Activated CD4-positive, alpha-beta T cell treated with anti-CD3 and anti-CD28 coated beads for 36 hours (primary cell): ENCODE data around the gene CREM. TPM values are rescaled to one million over a fixed set of nuclear protein-coding genes. Genes with fewer than 3 reads are reported as not detected.
A peak's percentile ranks its signal among the peaks of the same experiment; 100 is the strongest.

ENCODE experiments used
- microRNA-seq: library from miRNA; unstranded; fragments of <30 nt; microRNA quantifications from one replicate; pipeline ENCODE4 v1.2.0, GENCODE V29; 2021; ENCODE audit warnings: borderline replicate concordance
- total RNA-seq, 2 experiments: library from RNA; stranded (reverse); gene quantifications; one replicate each; pipeline ENCODE4 v1.2.3, GENCODE V29; 2021

The CREM gene
- total RNA-seq, 2 experiments from 2014 or later, result 106 to 126 TPM

Small RNAs within 50 kb of the gene (microRNA-seq; reads per million reads assigned to microRNA genes)
- gene MIR3611, result 9.2 reads per million, percentile 28 among the genes with 10 or more reads in this experiment

Other genes with a start within 250 kb of the CREM start
- gene CUL2, start 36.5 kb upstream of the CREM start, total RNA-seq, result 10 to 100 TPM; 42.7 to 45.3 TPM
- 10 to 100 TPM; 49.4 to 54.0 TPM for gene CCNY, start 209.7 kb downstream of the CREM start, total RNA-seq